Measurements from ENCODE around the gene RPTOR.

The RPTOR gene

GRCh38 chr17:80833952-80834892 is 289.6 kb downstream of the RPTOR start:
- DNase-seq (ENCODE audit: low spot score) = no peak

- no peak for DNase-seq (ENCODE audit: low spot score)
Measured at GRCh38 chr17:80834893-80835275, 290.2 kb downstream of the RPTOR start.

DNA sequence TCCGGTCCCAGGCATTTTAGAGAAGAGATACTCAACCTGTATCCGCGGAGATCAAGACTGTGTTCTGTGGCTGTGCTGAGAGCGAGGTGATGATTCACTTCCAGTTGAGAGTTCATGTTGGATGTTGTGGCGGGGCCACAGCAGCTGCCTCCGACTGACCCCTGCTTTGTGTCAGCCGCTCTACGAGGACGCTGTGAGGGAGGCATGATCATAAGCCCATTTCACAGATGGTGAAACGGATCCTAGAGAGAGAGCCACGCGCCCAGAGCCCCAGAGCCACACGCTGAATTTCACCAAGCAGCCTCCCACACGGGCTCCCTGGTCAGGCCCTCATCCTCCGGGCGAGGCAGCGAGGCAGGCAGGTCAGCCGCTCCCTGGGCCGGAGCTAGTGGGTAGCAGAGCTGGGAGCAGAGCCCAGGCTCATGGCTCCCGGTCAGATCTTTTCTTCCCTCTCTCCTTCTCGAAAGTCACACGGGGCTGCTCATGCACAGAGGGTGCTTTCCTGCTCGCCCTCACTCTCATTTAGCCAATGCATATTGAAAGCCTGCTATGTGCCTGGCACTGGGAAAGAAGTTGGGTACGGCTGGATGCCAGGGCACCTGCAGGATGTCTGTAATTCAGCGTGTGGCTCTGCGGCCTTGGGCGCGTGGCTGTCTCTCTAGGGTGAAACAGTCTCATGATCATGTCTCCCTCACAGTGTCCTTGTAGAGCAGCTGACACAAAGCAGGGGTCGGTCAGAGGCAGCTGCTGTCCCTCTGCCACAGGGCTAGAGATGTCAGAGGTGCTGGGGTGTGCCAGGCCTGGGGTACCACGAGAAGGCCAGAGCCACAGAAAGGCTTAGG is 291.4 kb downstream of the RPTOR start:
- no peak for DNase-seq (ENCODE audit: low spot score)

- no peak for DNase-seq (ENCODE audit: low spot score)
Measured at GRCh38 chr17:80836658-80836965, 292.0 kb downstream of the RPTOR start.

GRCh38 chr17:80836971-80837481 is 292.4 kb downstream of the RPTOR start:
- DNase-seq (ENCODE audit: low spot score) = no peak

DNA sequence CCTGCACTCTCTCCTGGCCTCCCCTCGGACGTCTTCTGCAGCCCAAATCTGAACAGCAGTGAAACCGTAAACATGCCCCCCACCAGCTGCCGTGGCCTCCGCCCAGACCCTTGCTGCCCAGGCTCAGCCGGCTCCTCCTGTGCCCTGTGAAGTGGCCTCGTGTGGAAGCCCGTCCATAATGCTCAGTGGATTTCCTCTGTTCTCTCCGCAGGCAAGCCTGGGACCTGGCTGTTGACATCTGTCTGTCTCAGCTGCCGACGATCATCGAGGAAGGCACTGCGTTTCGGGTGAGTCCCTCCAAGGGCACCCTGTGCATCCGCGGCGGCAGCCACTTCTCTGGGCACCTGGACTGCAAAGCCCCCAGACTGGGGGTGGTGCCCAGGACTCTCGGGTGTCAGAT is 293.1 kb downstream of the RPTOR start:
- DNase-seq (ENCODE audit: low spot score) = no peak

DNA sequence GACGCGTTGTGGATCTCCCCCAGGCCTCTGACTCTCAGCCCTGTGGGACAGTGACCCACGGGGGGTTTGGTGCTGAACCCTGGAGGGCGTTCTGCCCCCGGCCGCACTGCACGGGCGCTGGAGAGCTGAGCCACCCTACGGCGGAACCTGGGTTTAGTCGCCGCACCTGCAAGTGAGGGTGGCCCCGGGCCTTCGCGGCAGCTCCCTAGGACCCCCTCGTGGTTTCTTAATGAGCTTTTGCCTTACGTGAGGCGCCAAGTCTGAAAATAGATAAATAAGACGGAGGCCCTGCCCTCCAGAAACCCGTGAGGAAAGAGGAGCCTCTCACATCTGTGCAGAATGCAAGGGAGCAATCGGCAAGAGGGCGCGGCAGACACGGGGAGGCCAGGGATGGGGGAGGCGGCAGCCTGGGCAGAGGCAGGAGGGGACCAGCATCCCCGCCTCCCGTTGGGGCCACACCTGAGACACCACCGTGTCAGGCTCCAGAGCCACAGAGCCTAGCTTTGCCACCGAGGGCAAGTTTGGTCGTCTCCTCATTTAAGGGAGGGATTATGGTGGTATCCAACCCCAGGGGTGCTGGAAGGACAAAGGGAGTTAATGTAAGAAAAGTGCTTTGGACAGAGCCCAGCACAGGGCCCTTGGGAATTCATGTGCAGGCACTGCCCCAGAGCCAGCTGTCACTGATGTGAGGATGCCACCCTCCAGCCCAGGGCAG is 293.8 kb downstream of the RPTOR start:
- DNase-seq (ENCODE audit: low spot score) = no peak

DNA sequence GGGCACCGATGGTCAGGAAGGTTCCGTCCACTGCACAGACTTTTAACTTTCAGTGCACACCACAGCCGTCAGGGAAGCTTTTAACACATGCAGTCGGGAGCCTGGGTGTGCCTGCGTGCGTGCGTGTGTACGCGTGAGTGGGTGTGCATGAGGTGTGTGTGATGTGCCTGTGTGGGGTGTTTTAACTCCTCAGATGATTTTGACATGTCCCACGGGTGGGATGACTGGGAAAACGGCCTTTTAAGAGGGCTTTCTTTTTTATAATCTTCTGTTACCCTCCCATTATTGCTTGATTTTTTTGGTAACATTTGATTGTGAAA is 294.3 kb downstream of the RPTOR start:
- DNase-seq (ENCODE audit: low spot score) = no peak

DNA sequence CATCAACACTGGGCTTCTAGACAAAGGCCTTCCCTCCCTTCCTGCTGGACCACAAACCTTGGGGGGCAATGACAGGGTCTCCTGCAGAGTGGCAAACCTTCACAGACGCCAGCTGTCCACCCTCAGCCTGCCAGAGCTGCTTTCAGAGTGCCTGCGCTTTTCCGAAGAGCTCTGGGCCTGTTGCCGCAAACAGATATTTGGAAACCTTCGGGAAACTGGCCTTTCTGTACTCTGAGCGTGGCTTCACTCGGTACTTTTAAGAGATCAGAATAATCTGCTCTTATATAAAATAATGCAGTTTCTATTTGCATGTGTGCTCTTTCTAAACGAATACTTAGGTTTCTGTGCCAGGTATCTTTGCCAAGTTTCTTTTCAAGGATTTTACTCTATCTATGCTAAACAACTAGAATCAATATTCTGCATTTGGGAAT is 294.9 kb downstream of the RPTOR start:
- DNase-seq (ENCODE audit: low spot score) = no peak

DNA sequence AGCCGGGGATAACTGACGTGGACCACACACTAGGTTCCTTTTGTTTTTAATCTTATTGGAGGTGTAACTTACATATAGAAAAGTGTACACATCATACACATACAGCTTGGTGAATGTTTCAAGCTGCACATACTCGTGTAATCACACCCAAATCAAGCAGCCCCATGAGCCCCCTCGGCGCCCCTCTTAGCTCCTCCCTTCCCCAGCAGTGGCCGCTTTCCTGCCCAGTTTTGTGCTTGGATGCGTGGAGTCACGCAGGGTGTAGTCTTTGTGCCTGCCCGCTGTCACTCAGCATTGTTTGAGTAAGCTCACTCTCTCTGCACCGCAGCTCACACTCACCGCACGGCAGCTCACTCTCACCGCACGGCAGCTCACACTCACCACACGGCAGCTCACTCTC is 295.3 kb downstream of the RPTOR start:
- DNase-seq (ENCODE audit: low spot score) = no peak

DNA sequence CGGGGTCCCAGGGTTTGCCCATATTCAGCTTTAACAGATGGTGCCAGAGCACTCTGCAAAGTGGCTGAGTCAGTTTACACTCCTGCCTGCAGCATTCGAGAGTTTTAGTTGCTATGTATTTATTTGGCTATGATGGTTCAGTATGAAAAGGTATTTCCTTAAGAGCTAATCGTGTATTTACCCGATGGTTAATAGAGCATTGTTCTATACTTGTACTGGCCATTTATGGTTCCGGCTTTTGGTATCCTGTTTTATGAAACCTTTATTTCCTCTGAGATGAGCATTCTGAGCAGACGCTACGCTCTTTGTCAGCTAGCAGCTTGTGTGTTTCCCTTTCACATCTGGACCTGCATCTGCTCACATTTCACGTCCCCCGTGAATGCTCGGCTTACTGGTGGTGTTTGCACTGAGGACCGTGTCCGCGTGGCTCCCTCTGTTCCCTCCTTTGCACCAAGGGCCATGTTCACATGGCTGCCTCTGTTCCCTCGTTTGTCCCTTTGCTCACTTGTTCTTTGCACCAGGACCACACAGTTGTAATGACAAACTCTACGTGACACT is 297.9 kb downstream of the RPTOR start:
- DNase-seq (ENCODE audit: low spot score) = no peak

GRCh38 chr17:80843741-80844156 is 299.1 kb downstream of the RPTOR start:
- no peak for DNase-seq (ENCODE audit: low spot score)

DNA sequence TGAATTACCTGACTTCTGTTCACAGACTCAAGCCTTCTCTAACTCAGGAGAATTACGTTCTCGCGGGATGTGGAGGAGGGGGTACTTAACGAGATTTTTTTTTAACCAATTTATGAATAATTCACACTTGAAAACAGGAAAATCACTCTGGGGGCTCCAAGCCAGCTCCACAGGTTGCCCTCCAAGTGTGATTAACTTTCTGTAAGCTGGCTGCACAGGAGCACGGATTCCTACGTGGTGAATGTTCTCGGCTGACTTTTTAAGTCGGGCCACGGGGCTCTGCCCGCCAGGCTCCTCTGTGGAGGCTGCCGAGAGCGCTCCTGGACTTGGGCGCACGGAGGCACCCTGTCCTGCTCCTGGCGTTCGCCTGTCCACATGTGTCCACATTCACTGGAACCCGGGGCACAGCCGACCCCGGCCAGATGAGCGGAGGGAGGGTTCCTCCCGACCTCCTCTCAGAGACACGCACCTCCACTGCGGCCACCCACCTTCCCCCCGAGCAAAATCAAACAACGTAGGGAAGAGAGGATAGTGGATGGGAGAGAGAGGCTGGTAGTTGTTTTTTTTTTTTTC is 299.9 kb downstream of the RPTOR start:
- no peak for DNase-seq (ENCODE audit: low spot score)

DNA sequence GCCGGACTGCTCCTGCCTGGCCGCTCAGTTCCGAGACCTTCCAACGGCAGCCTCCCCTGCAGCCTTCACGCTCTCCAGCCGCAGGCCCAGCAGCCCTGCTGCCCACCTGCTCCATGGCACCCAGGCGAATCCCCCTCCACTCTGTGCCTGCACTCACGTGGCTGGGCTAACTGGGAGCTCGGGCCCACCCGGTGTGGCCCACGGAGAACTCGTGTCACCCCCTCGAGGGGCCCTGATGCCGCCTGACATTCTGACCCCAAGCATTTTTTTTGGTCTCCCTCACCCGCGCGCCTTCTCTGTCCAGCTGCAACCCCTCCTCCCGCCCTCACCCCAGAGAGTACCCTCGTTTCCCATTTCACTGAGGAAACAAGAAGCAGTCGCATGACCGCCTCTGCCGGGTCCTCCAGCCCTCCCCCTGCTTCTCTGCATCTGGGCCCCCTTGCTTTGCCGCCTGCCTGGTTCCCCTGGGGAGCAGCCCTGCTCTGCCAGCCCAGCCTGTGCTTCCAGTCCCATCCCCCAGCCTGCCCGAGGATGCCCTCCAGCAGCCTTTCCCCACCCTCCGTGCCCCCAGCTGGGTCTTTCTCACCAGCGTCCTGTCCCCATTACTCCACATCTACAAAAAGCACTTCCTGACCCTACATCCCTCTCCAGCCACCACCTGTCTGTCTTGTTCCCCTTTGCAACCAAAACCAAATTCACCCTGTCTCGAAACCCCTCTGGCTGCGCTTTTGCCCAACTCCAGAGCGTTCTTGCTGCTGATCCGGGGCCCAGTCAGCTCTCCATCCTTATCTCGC is 300.6 kb downstream of the RPTOR start:
- no peak for DNase-seq (ENCODE audit: low spot score)

DNA sequence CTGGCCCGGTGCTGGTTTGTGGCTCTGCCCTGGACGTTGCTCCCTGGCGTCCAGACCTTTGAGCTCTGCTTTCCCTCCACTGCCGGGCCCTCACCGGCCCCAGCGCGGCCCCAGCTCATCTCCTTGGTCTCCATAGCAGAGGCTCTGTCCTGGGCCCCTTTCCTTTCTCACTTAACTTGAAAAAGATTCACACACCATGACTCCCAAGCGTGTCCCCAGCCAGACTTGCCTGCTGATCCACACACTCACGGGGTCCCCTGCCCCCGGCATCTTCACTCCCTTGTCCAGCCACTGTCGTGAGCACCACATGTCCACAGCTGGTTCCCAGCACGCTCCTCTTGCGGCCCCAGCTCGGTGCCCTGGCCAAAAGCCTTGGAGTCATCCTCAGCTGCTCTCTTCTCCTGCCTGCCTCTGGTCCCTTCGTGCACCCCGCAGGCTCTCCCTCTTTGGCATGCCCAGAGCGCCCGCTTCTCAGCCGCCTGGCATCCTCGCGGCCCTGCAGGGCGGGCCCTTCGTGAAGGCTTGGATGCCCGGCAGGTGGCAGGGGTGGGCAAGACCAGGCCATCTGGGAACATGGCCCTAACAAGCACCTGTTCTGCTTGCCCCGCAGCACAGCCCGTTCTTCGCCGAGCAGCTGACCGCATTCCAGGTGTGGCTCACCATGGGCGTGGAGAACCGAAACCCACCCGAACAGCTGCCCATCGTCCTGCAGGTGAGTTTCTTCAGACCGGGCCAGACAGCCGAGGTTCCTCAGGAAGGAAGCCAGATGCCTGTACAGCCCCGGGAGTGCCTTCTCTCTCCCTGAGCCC is 301.4 kb downstream of the RPTOR start:
- no peak for DNase-seq (ENCODE audit: low spot score)

DNA sequence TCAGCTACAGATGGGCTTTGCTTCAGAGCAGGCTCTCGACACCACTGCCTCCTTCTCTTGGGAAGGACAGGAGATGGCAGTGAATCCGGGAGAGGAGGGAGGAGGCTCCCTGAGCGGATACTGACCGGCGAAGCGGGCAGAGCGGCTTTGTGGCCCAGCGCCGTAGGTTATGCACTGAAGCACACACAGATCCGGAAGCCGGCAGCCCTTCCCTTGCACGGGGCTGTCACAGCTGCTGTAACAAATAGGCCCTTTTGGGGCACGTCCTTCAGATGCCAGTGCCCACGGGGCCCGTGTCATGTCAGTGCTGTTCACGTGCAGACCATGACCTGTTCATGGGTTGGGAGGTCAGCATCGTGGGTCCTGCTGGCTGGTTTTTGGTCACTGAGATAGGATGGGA is 302.3 kb downstream of the RPTOR start:
- no peak for DNase-seq (ENCODE audit: low spot score)

DNA sequence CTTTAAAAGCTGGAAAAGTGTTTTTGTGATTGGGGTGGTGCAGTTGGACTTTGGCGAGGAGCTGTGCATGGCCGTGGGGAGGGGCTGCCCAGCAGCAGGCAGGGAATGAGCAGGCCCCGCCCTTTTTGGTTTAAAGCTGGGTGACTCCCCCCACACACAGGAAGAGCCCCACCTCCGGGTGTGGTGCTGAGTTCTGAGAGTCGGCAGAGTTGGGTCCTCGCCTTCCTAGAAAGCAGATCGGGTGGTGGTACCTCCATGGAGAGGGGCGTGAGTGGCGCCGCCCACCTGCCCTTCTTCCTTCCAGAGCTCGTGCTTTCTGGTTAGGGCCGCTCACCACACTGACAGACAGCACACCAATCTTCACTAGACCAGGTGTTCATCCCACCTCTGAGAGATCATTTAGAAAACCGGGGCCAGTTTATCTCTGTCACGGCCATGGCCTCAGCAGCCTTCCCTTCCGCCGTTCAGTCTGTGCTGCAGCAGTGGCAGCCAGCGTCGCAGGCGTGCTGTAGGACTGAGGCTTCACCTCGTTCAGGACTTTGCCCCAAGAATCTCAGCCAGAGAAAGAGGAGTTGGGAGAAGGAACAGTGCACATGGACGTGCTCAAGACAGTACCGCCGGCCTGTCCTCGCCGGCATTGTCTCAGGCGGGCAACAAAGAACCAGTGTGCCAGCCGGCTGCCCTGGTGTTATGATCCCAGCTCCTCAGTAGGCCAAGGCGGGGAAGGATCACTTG is 303.0 kb downstream of the RPTOR start:
- DNase-seq (ENCODE audit: low spot score) = peak; percentile 90

- DNase-seq (ENCODE audit: low spot score) = no peak
Measured at GRCh38 chr17:80848449-80849102, 303.9 kb downstream of the RPTOR start.

GRCh38 chr17:80849119-80849518 is 304.5 kb downstream of the RPTOR start:
- no peak for DNase-seq (ENCODE audit: low spot score)

Data from CD4-positive, alpha-beta T cell treated with Interleukin-2 at 100 ng/mL for 4 hours (primary cell).